SIG-M5 treated with dmso at 0.1 percent for 504 hours (cell line): Measurements from ENCODE around the gene MCEE.
A peak's percentile ranks its signal among the peaks of the same experiment; 100 is the strongest.
"Not testable (repeated sequence)": the region's sequence is repeated elsewhere in the genome, so short reads cannot be mapped to it uniquely, and the experiment has no call there.

Source experiments
- DNase-seq: peaks from one replicate; lab custom pipeline; 2025; ENCODE audit not compliant: unreplicated experiment; lab: John Stamatoyannopoulos, UW

The MCEE gene

DNA sequence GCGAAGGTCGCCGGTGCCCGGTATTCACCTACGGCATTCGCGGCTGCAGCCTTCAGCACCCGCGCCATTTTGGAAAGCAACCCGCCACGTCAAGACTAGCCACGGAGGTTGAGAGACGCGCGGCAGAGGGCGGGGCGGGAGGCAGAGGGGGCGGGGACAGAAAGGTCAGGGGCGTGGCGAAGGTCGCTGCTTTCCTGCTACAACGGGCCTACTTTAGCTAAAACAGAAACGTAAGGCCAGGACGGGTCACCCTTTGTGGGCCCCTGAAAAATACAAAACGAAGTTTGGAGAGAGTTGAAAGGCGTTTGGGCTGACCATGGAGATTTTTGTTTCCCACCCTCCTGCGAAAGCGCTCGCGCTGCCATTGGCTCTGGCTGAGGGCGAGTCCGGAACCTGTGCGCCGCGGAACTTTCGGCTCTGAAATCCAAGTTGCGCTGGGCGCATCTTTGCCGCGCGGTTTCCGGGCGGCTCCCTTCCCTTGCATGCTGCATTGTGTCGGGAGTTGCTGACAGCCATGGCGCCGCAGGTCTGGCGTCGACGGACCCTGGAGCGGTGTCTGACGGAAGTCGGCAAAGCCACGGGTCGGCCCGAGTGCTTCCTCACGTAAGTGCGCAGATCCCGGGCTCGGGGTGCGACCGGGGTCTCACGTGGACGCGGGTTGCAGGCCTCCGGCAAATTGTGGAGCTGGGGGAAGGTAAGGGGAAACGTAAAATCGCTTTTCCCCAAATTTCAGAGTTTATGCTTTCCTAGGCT is at the start of gene MCEE, which contains the start of gene MPHOSPH10:
TSS of gene MCEE (minus strand) at position 78 of the 753 bp plus-strand sequence. CDS start at position 68, 10 bp downstream.
TSS of gene MPHOSPH10 (plus strand) at position 483 of the 753 bp plus-strand sequence. CDS start at position 515, 32 bp downstream.
- DNase-seq: peak; percentile 88

- DNase-seq: not testable (repeated sequence)
Observed at GRCh38 chr2:71178836-71179235, 48.8 kb upstream of the MCEE start.

GRCh38 chr2:71174207-71174606 is 44.2 kb upstream of the MCEE start:
- DNase-seq: no peak

DNA sequence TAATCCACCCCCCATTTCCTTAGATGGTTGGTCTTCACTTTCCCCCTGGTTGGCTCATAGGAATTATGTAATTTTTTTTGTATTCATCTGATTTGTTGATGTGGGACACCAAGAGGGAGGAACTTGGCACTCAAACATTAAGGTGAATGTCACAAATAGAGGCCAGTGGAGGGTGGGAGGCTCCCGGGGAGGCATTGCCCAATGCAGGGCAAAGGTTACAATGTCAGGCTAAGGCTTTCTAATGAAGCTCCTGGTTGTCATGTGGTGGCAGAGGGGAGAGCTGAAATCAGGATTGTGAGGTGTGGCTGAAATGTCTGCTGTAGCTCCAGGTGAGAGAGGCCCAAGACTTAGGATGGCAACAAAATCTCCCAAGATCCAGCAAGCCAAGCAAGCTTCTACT is 43.1 kb upstream of the MCEE start:
- DNase-seq: no peak

DNA sequence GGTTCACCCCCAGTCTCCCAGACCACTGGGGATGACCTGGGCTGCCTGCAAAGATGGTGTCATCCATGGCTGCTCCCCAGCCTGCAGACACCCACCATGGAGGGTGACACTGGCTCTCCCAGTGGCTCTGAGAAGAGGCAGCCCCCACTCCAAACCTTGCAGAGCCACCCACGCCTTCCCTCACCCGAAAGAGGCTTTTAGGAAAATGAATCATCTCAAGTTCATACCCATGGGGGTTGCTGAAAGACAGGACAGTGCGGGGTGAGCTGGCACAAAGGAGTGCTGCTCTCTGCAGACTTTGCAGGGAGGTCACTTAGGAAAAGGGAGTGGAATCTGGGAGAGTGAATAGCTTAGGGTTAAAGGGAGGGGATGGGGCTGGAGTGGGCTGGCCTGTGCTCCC is 36.8 kb upstream of the MCEE start:
- DNase-seq: no peak

DNA sequence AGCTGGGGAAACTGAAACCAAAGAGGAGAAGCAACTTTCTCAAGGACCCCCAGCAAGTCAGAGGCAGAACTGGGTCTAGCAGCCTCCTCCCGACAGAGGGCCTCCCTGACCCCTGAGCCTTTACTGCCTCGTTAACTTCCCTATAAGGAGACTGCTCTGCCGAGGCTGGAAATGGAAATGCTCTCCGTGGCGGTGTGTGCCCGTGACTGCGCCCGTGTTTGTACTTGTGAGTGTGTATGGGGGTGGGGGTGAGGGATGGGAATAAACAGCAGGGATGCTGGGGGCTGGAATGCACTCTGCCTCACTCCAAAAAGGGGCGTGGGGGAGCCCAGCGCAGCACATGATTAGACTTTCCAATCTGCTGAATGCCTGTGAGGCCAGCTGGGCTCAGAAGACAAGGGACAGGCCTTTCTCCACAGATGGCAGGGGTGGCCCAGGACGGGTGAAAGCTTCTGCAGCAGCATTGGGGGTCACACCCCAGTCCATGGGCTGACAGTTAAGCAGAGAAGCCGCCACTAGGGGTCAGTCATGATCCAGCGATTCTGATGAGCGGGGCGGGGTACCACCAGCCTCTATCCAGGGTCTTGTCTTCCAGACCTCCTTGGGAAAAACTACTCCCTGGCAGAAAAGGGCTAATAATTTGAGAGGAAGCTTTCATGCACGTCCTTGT is 27.2 kb upstream of the MCEE start:
- DNase-seq: peak; percentile 23

DNA sequence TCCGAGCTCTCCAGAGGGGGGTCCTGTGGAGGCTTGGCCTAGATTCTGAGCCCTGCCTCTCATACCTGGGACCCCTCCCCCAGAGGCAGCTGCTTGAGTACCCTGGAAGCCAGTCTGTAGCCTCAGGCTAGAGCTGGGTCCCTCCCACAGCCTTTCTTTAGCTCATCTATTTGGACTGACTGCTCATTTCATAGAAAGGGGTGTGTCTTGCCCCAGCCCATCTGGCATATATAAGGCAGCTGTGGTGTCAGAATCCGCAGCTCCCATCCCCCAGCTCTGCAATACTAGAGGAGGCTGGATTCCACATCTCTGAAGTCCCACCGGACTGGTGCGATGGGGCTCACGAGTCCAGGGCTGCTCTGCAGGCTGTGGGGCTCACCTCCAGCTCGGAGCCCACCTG is 26.5 kb upstream of the MCEE start:
- DNase-seq: no peak

GRCh38 chr2:71155846-71156245 is 25.8 kb upstream of the MCEE start:
- DNase-seq: no peak

- peak; percentile 78 for DNase-seq
Observed at GRCh38 chr2:71154798-71155197, 24.8 kb upstream of the MCEE start.

- no peak for DNase-seq
Observed at GRCh38 chr2:71154279-71154678, 24.2 kb upstream of the MCEE start.

DNA sequence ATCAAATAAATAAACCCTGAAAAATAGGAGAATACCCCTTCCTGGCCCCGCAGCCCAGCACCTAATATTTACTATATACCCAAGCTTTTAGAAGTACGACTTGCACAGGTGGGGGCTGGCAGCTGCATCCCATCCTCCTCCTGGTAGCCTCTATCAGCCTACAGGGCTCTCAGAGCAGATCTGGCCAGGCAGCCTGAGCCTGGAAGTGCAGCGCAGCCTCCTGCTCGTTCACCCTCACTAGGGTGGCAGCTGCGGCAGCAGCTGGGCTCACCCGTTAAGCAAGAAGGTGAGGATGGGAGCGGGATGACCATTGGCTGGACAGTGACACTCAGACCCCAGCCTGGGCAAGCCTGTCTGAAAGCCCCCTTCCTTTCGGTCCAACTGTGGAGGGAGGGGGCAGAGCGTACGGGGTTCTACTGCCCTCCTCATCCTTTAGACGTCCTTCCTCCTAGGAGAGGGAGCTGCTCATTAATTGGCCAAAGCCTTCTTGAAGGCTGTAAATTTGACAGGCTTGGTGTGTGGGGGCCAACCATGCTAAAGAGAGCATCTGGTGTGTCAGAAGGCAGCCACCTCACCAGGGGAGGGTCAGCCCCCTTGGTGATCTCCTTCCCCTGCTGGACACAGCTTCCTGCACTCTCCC is 23.7 kb upstream of the MCEE start:
- no peak for DNase-seq

DNA sequence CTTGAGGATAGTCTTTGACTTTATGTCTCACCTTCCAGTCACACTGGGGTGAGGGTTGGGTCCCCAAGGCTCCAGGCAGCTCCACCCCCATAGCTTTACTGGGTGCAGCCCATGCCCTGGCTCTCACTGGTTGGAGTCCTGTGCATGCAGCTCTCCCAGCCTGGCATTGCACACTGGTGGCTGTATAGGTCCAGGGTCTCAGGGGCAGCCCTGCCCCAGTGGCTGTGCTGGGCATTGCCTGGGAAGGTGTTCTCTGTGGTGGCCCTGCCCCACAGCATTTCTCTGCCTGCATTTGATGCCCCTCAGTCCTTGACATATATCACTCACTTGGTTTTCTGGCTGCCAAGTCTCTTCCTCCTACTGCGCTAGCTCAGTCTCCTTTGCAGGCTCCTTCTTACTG is 21.6 kb upstream of the MCEE start:
- DNase-seq: no peak

GRCh38 chr2:71150082-71150816 is 20.2 kb upstream of the MCEE start:
- DNase-seq: no peak

DNA sequence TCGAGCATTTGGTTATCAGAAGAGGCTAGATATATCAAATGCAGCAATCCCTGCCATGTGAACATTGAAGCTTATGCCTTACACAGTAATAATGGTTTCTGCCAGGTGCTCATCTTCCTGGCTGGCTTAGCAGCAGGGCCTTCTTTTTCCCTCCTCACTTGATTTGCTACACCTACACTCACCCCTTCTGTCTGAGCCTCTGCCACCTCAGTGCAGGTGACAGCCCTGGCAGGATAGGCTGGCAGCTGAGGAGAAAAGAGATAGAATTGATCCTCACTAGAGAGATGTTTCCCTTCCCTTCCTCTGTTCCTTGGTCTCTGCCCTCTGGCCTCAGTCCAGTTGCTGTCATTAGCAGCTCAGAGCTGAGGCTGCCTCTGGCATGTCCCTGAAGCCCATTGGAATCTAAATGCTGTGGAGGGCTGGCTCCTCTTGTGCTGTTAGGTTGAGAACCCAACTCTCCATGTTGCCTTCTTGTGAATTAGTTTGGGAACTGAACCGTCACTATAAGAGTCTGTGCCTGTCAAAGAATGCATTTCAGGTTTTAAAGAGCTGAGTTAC is 18.6 kb upstream of the MCEE start:
- no peak for DNase-seq

GRCh38 chr2:71143782-71144181 is 13.8 kb upstream of the MCEE start:
- no peak for DNase-seq

DNA sequence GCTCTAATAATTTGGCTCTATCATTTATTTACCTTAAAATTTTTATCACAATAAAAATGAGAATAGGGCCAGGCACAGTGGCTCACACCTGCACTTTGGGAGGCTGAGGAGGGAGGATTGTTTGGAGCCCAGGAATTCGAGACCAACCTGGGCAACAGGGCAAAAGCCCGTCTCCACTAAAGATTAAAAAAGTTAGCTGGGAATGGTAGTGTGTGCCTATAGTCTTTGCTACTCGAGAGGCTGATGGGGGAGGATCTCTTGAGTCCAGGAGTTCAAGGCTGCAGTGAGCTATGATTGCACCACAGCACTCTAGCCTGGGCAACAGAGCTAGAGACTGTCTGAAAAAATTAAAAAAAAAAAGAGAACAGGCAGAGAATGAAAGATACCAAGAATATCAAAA is 6.1 kb upstream of the MCEE start:
- no peak for DNase-seq

DNA sequence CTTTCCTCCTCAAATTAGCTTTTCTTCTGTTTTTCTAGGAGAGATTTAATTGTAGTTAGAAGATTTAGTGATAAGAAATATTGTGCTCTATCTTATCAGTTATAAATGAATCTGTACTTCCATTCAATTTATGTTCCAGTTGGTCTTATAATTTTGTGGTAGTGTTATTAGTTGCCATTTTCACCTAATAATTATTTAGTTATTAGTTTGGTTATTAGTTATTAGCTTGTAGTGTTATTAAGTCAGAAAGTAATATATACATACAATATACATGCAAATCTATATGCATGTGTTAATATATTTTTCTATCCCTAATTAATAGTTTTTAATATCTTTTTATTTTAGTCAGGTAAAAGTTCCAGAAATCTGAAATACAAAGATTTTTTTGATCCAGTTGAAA is 3.6 kb upstream of the MCEE start:
- no peak for DNase-seq

DNA sequence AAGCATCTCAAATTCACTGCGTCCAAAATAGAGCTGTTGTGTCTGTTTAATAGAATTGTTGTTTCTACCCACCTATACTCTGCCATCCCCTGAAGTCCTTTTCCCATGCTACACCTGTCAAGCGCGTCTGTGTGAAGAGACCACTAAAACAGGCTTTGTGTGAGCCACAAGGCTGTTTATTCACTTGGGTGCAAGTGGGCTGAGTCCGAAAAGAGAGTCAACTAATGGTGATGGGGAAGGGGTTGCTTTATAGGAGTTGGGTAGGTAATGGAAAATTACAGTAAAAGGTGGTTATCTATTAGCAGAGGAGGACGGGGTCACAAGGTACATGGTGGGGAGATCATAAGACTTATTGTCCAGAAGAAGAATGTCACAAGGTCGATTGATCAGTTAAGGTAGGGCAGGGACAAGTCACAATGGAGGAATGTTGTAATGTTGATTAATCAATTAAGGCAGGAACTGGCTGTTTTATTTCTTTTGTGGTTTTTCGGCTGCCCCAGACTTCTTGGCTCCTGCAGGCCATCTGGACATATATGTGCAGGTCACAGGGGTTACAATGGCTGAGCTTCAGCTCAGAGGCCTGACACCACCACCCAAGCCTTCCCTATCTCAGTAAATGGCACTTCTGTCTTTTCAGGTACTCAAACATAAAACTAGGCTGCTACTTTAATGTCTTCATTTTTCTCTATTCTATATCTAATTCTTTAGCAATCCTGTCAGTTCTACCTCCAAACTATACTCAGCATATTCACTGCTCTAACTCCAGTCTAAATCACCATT is 1.5 kb upstream of the MCEE start:
- DNase-seq: not testable (repeated sequence)

- peak; percentile 53 for DNase-seq
Observed at GRCh38 chr2:71130905-71131244, 846 bp upstream of the MCEE start.

GRCh38 chr2:71129902-71130151 is 202 bp downstream of the MCEE start:
- no peak for DNase-seq
